AG10803 (cell line): ENCODE results near the gene THAP9.

ENCODE experiments used
- DNase-seq: peaks from one replicate; pipeline ENCODE4 v3.0.0; 2010; ENCODE audit warnings: low read depth
- H3K4me3 ChIP-seq: 2 replicates; pipeline ENCODE4 v1.5.1; 2011; ENCODE audit warnings: mild to moderate bottlenecking, low read length, control low read depth
- CTCF ChIP-seq: conservative IDR thresholded peaks from 2 replicates; pipeline ENCODE4 v1.5.1; 2011; ENCODE audit warnings: mild to moderate bottlenecking, low read length, control low read depth, inconsistent platforms

The THAP9 gene

GRCh38 chr4:82934441-82934840, 33.9 kb downstream of the THAP9 start:
- no peak overlapping the region for H3K4me3 ChIP-seq
- TF ChIP-seq CTCF: no peak
- DNase-seq: no peak

- H3K4me3 ChIP-seq: no peak overlapping the region
- no peak for TF ChIP-seq CTCF
- DNase-seq: no peak
Measured at GRCh38 chr4:82939414-82939813, 38.9 kb downstream of the THAP9 start.

- DNase-seq: no peak
Measured at GRCh38 chr4:82947498-82947897, 47.0 kb downstream of the THAP9 start.

GRCh38 chr4:82948647-82949204, 48.2 kb downstream of the THAP9 start:
- H3K4me3 ChIP-seq: no peak overlapping the region
- no peak for TF ChIP-seq CTCF
- peak; percentile 7 for DNase-seq

More at GRCh38 chr4:82947498-82947897, 47.0 kb downstream of the THAP9 start:
- no peak for TF ChIP-seq CTCF
- H3K4me3 ChIP-seq: no peak overlapping the region

GRCh38 chr4:82951196-82951595, 50.7 kb downstream of the THAP9 start:
- TF ChIP-seq CTCF: no peak
- no peak for DNase-seq
- no peak overlapping the region for H3K4me3 ChIP-seq

- H3K4me3 ChIP-seq: no peak overlapping the region
- peak; percentile 0 for DNase-seq
- no peak for TF ChIP-seq CTCF
Measured at GRCh38 chr4:82954212-82954611, 53.7 kb downstream of the THAP9 start.

GRCh38 chr4:82957045-82957444, 56.5 kb downstream of the THAP9 start:
- no peak for TF ChIP-seq CTCF
- DNase-seq: no peak

More at GRCh38 chr4:82957045-82957444, 56.5 kb downstream of the THAP9 start:
- H3K4me3 ChIP-seq: no peak overlapping the region
